ENCODE measurements around the gene CDC5L. TPM values are rescaled to one million over a fixed set of nuclear protein-coding genes. Genes with fewer than 3 reads are reported as not detected.

CDC5L gene
- total and polyA plus RNA-seq, 2 experiments from 2014 or later: 27.0 to 32.5 TPM

DNA sequence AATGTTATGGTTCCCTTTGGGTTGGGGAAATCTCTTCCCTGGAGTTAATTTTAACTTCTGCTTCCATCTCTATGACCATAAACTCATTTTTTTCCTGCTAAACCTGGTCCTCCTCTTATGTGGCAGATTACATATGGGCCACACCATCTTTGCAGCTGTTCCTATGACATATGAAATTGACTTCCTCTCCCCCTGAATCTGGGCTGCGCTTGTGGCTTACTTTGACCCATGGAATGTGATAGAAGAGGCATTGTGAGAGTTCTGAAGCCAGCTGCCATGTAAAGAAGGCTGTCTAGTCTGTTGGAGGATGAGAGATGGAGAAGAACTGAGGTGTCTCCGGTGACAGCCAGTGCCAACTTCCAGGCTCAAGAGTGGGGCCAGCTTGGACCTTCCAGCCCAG is 100.1 kb downstream of the CDC5L start:
- Histone ChIP-seq H2AFZ (no peak overlapping the region), H3K27me3 (ENCODE audit: insufficient read depth) (no peaks in the 10 kb centered on the region), H3K27ac (ENCODE audit: low read depth) (no peak overlapping the region), H3F3A (replicated peaks; ENCODE audit: low read depth) (no peaks in the 10 kb centered on the region), H4K20me1 (replicated peaks; ENCODE audit: insufficient read depth) (no peaks in the 10 kb centered on the region), H3K4me1 (ENCODE audit: insufficient read depth) (peaks cover 6% of the 10 kb centered on the region; the same call in 1 of the 2 replicates), H3K36me3 (ENCODE audit: insufficient read depth) (no peaks in the 10 kb centered on the region), H3K4me2 (no peak overlapping the region), H3K79me2 (replicated peaks; ENCODE audit: insufficient read depth) (no peaks in the 10 kb centered on the region), H3K4me3 (no peak overlapping the region), H3K9me2 (ENCODE audit: insufficient read depth) (peaks cover 11% of the 10 kb centered on the region; the same call in 1 of the 2 replicates)
- Mint-ChIP-seq H3K27me3 (ENCODE audit: insufficient read depth, low read depth, poor library complexity) (peaks cover 1% of the 10 kb centered on the region), H3K36me3 (ENCODE audit: low read depth) (no peaks in the 10 kb centered on the region), H3K27ac (no peak overlapping the region), H3K9me3 (no peaks in the 10 kb centered on the region), H3K4me1 (peaks cover 20% of the 10 kb centered on the region), H3K4me3 (no peak overlapping the region)
- TF ChIP-seq, protein P1, sequence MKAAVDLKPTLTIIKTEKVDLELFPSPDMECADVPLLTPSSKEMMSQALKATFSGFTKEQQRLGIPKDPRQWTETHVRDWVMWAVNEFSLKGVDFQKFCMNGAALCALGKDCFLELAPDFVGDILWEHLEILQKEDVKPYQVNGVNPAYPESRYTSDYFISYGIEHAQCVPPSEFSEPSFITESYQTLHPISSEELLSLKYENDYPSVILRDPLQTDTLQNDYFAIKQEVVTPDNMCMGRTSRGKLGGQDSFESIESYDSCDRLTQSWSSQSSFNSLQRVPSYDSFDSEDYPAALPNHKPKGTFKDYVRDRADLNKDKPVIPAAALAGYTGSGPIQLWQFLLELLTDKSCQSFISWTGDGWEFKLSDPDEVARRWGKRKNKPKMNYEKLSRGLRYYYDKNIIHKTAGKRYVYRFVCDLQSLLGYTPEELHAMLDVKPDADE (IDR thresholded peaks at IDR 0.05): no peak
- no peak for TF ChIP-seq EZH2phosphoT487 (IDR thresholded peaks at IDR 0.05; ENCODE audit: unreplicated experiment)
- no peak for TF ChIP-seq CREB1 (CRISPR knock-in tag; IDR thresholded peaks at IDR 0.05; ENCODE audit: low read depth)
- TF ChIP-seq, protein P2, sequence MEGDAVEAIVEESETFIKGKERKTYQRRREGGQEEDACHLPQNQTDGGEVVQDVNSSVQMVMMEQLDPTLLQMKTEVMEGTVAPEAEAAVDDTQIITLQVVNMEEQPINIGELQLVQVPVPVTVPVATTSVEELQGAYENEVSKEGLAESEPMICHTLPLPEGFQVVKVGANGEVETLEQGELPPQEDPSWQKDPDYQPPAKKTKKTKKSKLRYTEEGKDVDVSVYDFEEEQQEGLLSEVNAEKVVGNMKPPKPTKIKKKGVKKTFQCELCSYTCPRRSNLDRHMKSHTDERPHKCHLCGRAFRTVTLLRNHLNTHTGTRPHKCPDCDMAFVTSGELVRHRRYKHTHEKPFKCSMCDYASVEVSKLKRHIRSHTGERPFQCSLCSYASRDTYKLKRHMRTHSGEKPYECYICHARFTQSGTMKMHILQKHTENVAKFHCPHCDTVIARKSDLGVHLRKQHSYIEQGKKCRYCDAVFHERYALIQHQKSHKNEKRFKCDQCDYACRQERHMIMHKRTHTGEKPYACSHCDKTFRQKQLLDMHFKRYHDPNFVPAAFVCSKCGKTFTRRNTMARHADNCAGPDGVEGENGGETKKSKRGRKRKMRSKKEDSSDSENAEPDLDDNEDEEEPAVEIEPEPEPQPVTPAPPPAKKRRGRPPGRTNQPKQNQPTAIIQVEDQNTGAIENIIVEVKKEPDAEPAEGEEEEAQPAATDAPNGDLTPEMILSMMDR (conservative IDR thresholded peaks at IDR 0.05; ENCODE audit: low read depth in 2 of 2): no peak
- TF ChIP-seq NANOG (IDR thresholded peaks at IDR 0.05; ENCODE audit: borderline replicate concordance): no peak
- TF ChIP-seq POLR2AphosphoS5 (IDR thresholded peaks at IDR 0.05; ENCODE audit: low read depth): no peak
- TF ChIP-seq ZNF114 (CRISPR knock-in tag; IDR thresholded peaks at IDR 0.05): no peak
- DNase-seq (ENCODE audit: low spot score) (no peak), ATAC-seq (no peak)

DNA sequence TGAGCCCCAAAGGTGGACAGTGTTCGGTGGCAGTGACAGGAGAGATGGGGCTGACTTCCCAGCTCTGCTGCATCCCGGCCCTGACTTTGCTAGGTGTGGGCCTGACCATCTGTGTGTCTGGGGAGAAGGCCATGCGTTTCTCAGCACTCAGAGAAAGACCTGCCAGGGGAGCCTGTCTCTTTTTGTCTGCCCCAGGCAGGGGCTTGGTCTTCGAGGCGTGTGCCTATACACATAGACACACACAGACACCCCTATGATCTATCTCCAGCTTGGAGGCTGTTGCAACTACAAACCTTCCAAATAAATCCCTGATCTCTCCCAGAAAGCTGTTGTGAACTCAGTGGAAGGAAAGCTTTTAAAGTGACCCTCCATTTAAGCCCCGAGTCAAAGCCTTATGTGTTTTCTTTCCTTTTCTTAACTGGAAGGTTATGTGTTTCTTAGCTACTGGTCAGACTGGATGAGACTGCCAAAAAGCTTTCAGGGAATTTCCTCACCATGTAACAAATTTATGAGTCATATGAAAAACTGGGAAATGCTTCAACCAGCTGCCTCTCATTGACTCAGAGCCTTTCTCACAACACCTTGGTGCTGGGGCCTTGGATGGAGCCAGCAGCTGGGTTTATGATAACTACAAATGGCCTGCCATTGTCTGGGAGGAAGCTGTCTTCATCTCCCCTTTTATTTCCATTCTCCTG is 102.6 kb downstream of the CDC5L start:
- Histone ChIP-seq H3K79me2 (replicated peaks; ENCODE audit: insufficient read depth) (no peaks in the 10 kb centered on the region), H4K20me1 (replicated peaks; ENCODE audit: insufficient read depth) (no peaks in the 10 kb centered on the region), H3K27me3 (ENCODE audit: insufficient read depth) (no peaks in the 10 kb centered on the region), H2AFZ (no peak overlapping the region), H3K27ac (ENCODE audit: low read depth) (no peak overlapping the region), H3K9me2 (ENCODE audit: insufficient read depth) (peaks cover 11% of the 10 kb centered on the region; the same call in 1 of the 2 replicates), H3K4me1 (ENCODE audit: insufficient read depth) (no peaks in the 10 kb centered on the region), H3F3A (replicated peaks; ENCODE audit: low read depth) (no peaks in the 10 kb centered on the region), H3K4me2 (no peak overlapping the region), H3K4me3 (no peak overlapping the region), H3K36me3 (ENCODE audit: insufficient read depth) (no peaks in the 10 kb centered on the region)
- no peak overlapping the region for H3K27ac Mint-ChIP-seq
- DNase-seq (ENCODE audit: low spot score) (no peak), ATAC-seq (no peak)
- H3K27me3 Mint-ChIP-seq (ENCODE audit: insufficient read depth, low read depth, poor library complexity): peaks cover 6% of the 10 kb centered on the region
- no peaks in the 10 kb centered on the region for H3K9me3 Mint-ChIP-seq
- no peaks in the 10 kb centered on the region; the same call in 2 of the 3 replicates for H3K36me3 Mint-ChIP-seq (ENCODE audit: low read depth)
- no peak overlapping the region for H3K4me3 Mint-ChIP-seq
- H3K4me1 Mint-ChIP-seq: peaks cover 20% of the 10 kb centered on the region
- TF ChIP-seq, protein P2 (conservative IDR thresholded peaks at IDR 0.05; ENCODE audit: low read depth in 2 of 2): no peak
- TF ChIP-seq JUNB (IDR thresholded peaks at IDR 0.05; ENCODE audit: unreplicated experiment) (no peak), STAT1 (IDR thresholded peaks at IDR 0.05; ENCODE audit: unreplicated experiment) (no peak), POLR2AphosphoS5 (IDR thresholded peaks at IDR 0.05; ENCODE audit: low read depth) (no peak), NANOG (IDR thresholded peaks at IDR 0.05; ENCODE audit: borderline replicate concordance) (no peak)

All from GM23338 (cell line).